ENCODE measurements around the gene ATXN1. TPM values are rescaled to one million over a fixed set of nuclear protein-coding genes. Genes with fewer than 3 reads are reported as not detected.

The ATXN1 gene
- total and polyA plus RNA-seq, 2 experiments from 2014 or later, result 14.2 to 20.1 TPM

- no peaks in the 10 kb centered on the region for H3K9me3 ChIP-seq (ENCODE audit: low read depth)
- peaks cover 31% of the 10 kb centered on the region for H3F3A ChIP-seq (ENCODE audit: insufficient read depth)
- 90 to 97% methylated on average over 2 of the region's 2 CpGs for WGBS, 2 experiments (ENCODE audit: low coverage in 1 of 2, low lambda C conversion rate in 2 of 2, missing lambda C conversion rate in 2 of 2)
- DNase-seq, result no peak
- no peak overlapping the region for H2AFZ ChIP-seq
- no peak overlapping the region for H3K27ac ChIP-seq
- no peaks in the 10 kb centered on the region for H3K9me2 ChIP-seq (ENCODE audit: insufficient read depth)
- no peak overlapping the region for H3K9ac ChIP-seq
- H3K4me2 ChIP-seq (ENCODE audit: unreplicated experiment), result no peak overlapping the region
- TF ChIP-seq EZH2 (IDR thresholded peaks at IDR 0.05; ENCODE audit: insufficient read depth, poor library complexity, severe bottlenecking), result no peak
- no peak for TF ChIP-seq EZH2phosphoT487 (IDR thresholded peaks at IDR 0.05; ENCODE audit: insufficient read depth, low read depth)
- peaks cover 27% of the 10 kb centered on the region for H3K4me1 ChIP-seq (ENCODE audit: insufficient read depth)
- no peak overlapping the region for H3K4me3 ChIP-seq
- H3K36me3 ChIP-seq (ENCODE audit: low read depth), result no peaks in the 10 kb centered on the region
- no peaks in the 10 kb centered on the region for H4K20me1 ChIP-seq (ENCODE audit: insufficient read depth)
- no peaks in the 10 kb centered on the region for H3K79me2 ChIP-seq (ENCODE audit: insufficient read depth)
- H3K27me3 ChIP-seq (replicated peaks; ENCODE audit: insufficient read depth), result no peaks in the 10 kb centered on the region
- in situ Hi-C loops (cut with MboI), result no loop called here
Measured at GRCh38 chr6:16773362-16773761, 12.1 kb upstream of the ATXN1 start.

- in situ Hi-C loops (cut with MboI), result no loop called here
- Histone ChIP-seq H3K9me2 (ENCODE audit: insufficient read depth) (no peaks in the 10 kb centered on the region), H3K9me3 (ENCODE audit: low read depth) (no peaks in the 10 kb centered on the region), H3K4me2 (ENCODE audit: unreplicated experiment) (peak overlapping the region; percentile 71), H3K4me3 (no peak overlapping the region), H3K9ac (peak overlapping the region; percentile 39), H3K27me3 (replicated peaks; ENCODE audit: insufficient read depth) (no peaks in the 10 kb centered on the region), H3F3A (ENCODE audit: insufficient read depth) (peaks cover 50% of the 10 kb centered on the region), H3K79me2 (ENCODE audit: insufficient read depth) (no peaks in the 10 kb centered on the region), H3K27ac (peak overlapping the region; percentile 91), H4K20me1 (ENCODE audit: insufficient read depth) (no peaks in the 10 kb centered on the region), H3K36me3 (ENCODE audit: low read depth) (no peaks in the 10 kb centered on the region), H2AFZ (peak overlapping the region; percentile 28; the same call in 1 of the 2 replicates), H3K4me1 (ENCODE audit: insufficient read depth) (peaks cover 46% of the 10 kb centered on the region)
- peak; percentile 93 for DNase-seq
- 35 to 36% methylated on average over 16 of the region's 16 CpGs for WGBS, 2 experiments (ENCODE audit: low coverage in 1 of 2, low lambda C conversion rate in 2 of 2, missing lambda C conversion rate in 2 of 2)
- TF ChIP-seq EZH2 (IDR thresholded peaks at IDR 0.05; ENCODE audit: insufficient read depth, poor library complexity, severe bottlenecking), result no peak
Measured at GRCh38 chr6:16770701-16771569, 9.7 kb upstream of the ATXN1 start.

- H3K36me3 ChIP-seq (ENCODE audit: low read depth), result no peaks in the 10 kb centered on the region
- H3K27ac ChIP-seq, result peak overlapping the region; percentile 91
- H3K4me1 ChIP-seq (ENCODE audit: insufficient read depth), result peaks cover 56% of the 10 kb centered on the region
- no peaks in the 10 kb centered on the region for H3K9me2 ChIP-seq (ENCODE audit: insufficient read depth)
- H3K4me2 ChIP-seq (ENCODE audit: unreplicated experiment), result peak overlapping the region; percentile 71
- H3K9ac ChIP-seq, result peak overlapping the region; percentile 47
- no peaks in the 10 kb centered on the region for H3K27me3 ChIP-seq (replicated peaks; ENCODE audit: insufficient read depth)
- 1% methylated on average over 5 of the region's 5 CpGs for WGBS, 2 experiments (ENCODE audit: low coverage in 1 of 2, low lambda C conversion rate in 2 of 2, missing lambda C conversion rate in 2 of 2)
- TF ChIP-seq EZH2 (IDR thresholded peaks at IDR 0.05; ENCODE audit: insufficient read depth, poor library complexity, severe bottlenecking) (no peak), EZH2phosphoT487 (IDR thresholded peaks at IDR 0.05; ENCODE audit: insufficient read depth, low read depth) (no peak)
- no peaks in the 10 kb centered on the region for H3K9me3 ChIP-seq (ENCODE audit: low read depth)
- H3F3A ChIP-seq (ENCODE audit: insufficient read depth), result peaks cover 58% of the 10 kb centered on the region
- in situ Hi-C loops (cut with MboI), result loop anchor here (5.0 to 10.0 kb wide), 3 partner anchors 255 to 435 kb away; no protein-coding TSS in a partner anchor
- H3K79me2 ChIP-seq (ENCODE audit: insufficient read depth), result no peaks in the 10 kb centered on the region
- H2AFZ ChIP-seq, result peak overlapping the region; percentile 28
- no peaks in the 10 kb centered on the region for H4K20me1 ChIP-seq (ENCODE audit: insufficient read depth)
- peak; percentile 85 for DNase-seq
- peak overlapping the region; percentile 45 for H3K4me3 ChIP-seq
Measured at GRCh38 chr6:16769986-16770376, 8.7 kb upstream of the ATXN1 start.

- H3K9ac ChIP-seq, result peak overlapping the region; percentile 47
- in situ Hi-C loops (cut with MboI), result loop anchor here (5.0 to 10.0 kb wide), 3 partner anchors 255 to 435 kb away; no protein-coding TSS in a partner anchor
- peaks cover 62% of the 10 kb centered on the region for H3K4me1 ChIP-seq (ENCODE audit: insufficient read depth)
Measured at GRCh38 chr6:16769131-16769985, 8.1 kb upstream of the ATXN1 start.

More at GRCh38 chr6:16769131-16769985, 8.1 kb upstream of the ATXN1 start:
- no peaks in the 10 kb centered on the region for H3K9me2 ChIP-seq (ENCODE audit: insufficient read depth)
- no peaks in the 10 kb centered on the region for H3K9me3 ChIP-seq (ENCODE audit: low read depth)
- H3K36me3 ChIP-seq (ENCODE audit: low read depth), result no peaks in the 10 kb centered on the region
- H4K20me1 ChIP-seq (ENCODE audit: insufficient read depth), result no peaks in the 10 kb centered on the region
- no peaks in the 10 kb centered on the region for H3K27me3 ChIP-seq (replicated peaks; ENCODE audit: insufficient read depth)
- H3K27ac ChIP-seq, result peak overlapping the region; percentile 91
- TF ChIP-seq EZH2phosphoT487 (IDR thresholded peaks at IDR 0.05; ENCODE audit: insufficient read depth, low read depth) (no peak), EZH2 (IDR thresholded peaks at IDR 0.05; ENCODE audit: insufficient read depth, poor library complexity, severe bottlenecking) (no peak)
- peak; percentile 92 for DNase-seq
- WGBS, 2 experiments (ENCODE audit: low coverage in 1 of 2, low lambda C conversion rate in 2 of 2, missing lambda C conversion rate in 2 of 2), result 3% methylated on average over 8 of the region's 8 CpGs
- peak overlapping the region; percentile 71 for H3K4me2 ChIP-seq (ENCODE audit: unreplicated experiment)
- H3K79me2 ChIP-seq (ENCODE audit: insufficient read depth), result no peaks in the 10 kb centered on the region
- peak overlapping the region; percentile 45 for H3K4me3 ChIP-seq
- H3F3A ChIP-seq (ENCODE audit: insufficient read depth), result peaks cover 64% of the 10 kb centered on the region
- H2AFZ ChIP-seq, result no peak overlapping the region

Measured in GM23248 (cell line).